Skeletal muscle satellite cell (primary cell): ENCODE measurements around the gene TNFRSF19.

ENCODE experiments used
- H3K27me3 ChIP-seq: 2 replicates; pipeline ENCODE4 v1.7.0; 2013; ENCODE audit warnings: low read length; ENCODE audit not compliant: control insufficient read depth, insufficient read depth
- H3K36me3 ChIP-seq: 2 replicates; pipeline ENCODE4 v1.7.0; 2013; ENCODE audit warnings: mild to moderate bottlenecking, control low read depth, low read length; ENCODE audit not compliant: insufficient read depth
- H3K4me1 ChIP-seq: 2 replicates; pipeline ENCODE4 v1.7.0; 2013; ENCODE audit warnings: low read length; ENCODE audit not compliant: control insufficient read depth, insufficient read depth
- H3K4me2 ChIP-seq: 2 replicates; pipeline ENCODE4 v1.7.0; 2013; ENCODE audit warnings: mild to moderate bottlenecking, low read length
- H3K4me3 ChIP-seq: 2 replicates; pipeline ENCODE4 v1.7.0; 2013; ENCODE audit warnings: low read length
- H3K9ac ChIP-seq: 2 replicates; pipeline ENCODE4 v1.7.0; 2013; ENCODE audit warnings: mild to moderate bottlenecking, low read depth, low read length, moderate library complexity
- H3K9me3 ChIP-seq: replicated peaks from 2 replicates; pipeline ENCODE4 v1.7.0; 2013; ENCODE audit warnings: mild to moderate bottlenecking, control low read depth, low read length

Gene TNFRSF19

GRCh38 chr13:23552661-23553060 lies 17.6 kb upstream of the TNFRSF19 start:
- no peak overlapping the region for H3K4me3 ChIP-seq
- no peaks in the 10 kb centered on the region for H3K9me3 ChIP-seq
- H3K9ac ChIP-seq = no peak overlapping the region
- H3K36me3 ChIP-seq = no peaks in the 10 kb centered on the region
- no peaks in the 10 kb centered on the region for H3K4me1 ChIP-seq
- H3K4me2 ChIP-seq = no peak overlapping the region
- no peaks in the 10 kb centered on the region for H3K27me3 ChIP-seq

- H3K9ac ChIP-seq = no peak overlapping the region
- no peaks in the 10 kb centered on the region for H3K36me3 ChIP-seq
- H3K4me1 ChIP-seq = peaks cover 6% of the 10 kb centered on the region
- H3K4me2 ChIP-seq = no peak overlapping the region
- no peaks in the 10 kb centered on the region for H3K27me3 ChIP-seq
- H3K9me3 ChIP-seq = no peaks in the 10 kb centered on the region
- H3K4me3 ChIP-seq = no peak overlapping the region
Observed at GRCh38 chr13:23554000-23554399, 16.2 kb upstream of the TNFRSF19 start.

- Histone ChIP-seq H3K4me2 (no peak overlapping the region), H3K27me3 (no peaks in the 10 kb centered on the region), H3K4me1 (peaks cover 15% of the 10 kb centered on the region), H3K9me3 (no peaks in the 10 kb centered on the region), H3K9ac (no peak overlapping the region), H3K4me3 (no peak overlapping the region), H3K36me3 (no peaks in the 10 kb centered on the region)
Observed at GRCh38 chr13:23557043-23557442, 13.2 kb upstream of the TNFRSF19 start.

GRCh38 chr13:23557733-23558132 lies 12.5 kb upstream of the TNFRSF19 start:
- Histone ChIP-seq H3K36me3 (no peaks in the 10 kb centered on the region), H3K4me3 (no peak overlapping the region), H3K9ac (no peak overlapping the region), H3K27me3 (no peaks in the 10 kb centered on the region), H3K4me2 (no peak overlapping the region), H3K9me3 (no peaks in the 10 kb centered on the region), H3K4me1 (peaks cover 15% of the 10 kb centered on the region)

- Histone ChIP-seq H3K36me3 (no peaks in the 10 kb centered on the region), H3K9me3 (no peaks in the 10 kb centered on the region), H3K27me3 (no peaks in the 10 kb centered on the region), H3K4me1 (peaks cover 15% of the 10 kb centered on the region), H3K4me2 (peak overlapping the region; percentile 79), H3K9ac (peak overlapping the region; percentile 61), H3K4me3 (peak overlapping the region; percentile 53)
Observed at GRCh38 chr13:23558675-23559536, 11.3 kb upstream of the TNFRSF19 start.

GRCh38 chr13:23560571-23561089 lies 9.6 kb upstream of the TNFRSF19 start:
- Histone ChIP-seq H3K4me2 (no peak overlapping the region), H3K4me3 (no peak overlapping the region), H3K9ac (no peak overlapping the region), H3K4me1 (peaks cover 15% of the 10 kb centered on the region), H3K27me3 (no peaks in the 10 kb centered on the region), H3K36me3 (no peaks in the 10 kb centered on the region), H3K9me3 (no peaks in the 10 kb centered on the region)

- no peaks in the 10 kb centered on the region for H3K9me3 ChIP-seq
- no peak overlapping the region for H3K9ac ChIP-seq
- no peaks in the 10 kb centered on the region for H3K36me3 ChIP-seq
- no peaks in the 10 kb centered on the region for H3K27me3 ChIP-seq
- H3K4me3 ChIP-seq = no peak overlapping the region
- no peak overlapping the region for H3K4me2 ChIP-seq
- peaks cover 15% of the 10 kb centered on the region for H3K4me1 ChIP-seq
Observed at GRCh38 chr13:23561261-23561660, 9.0 kb upstream of the TNFRSF19 start.

- Histone ChIP-seq H3K9ac (no peak overlapping the region), H3K9me3 (no peaks in the 10 kb centered on the region), H3K4me1 (peaks cover 15% of the 10 kb centered on the region), H3K4me3 (no peak overlapping the region), H3K4me2 (no peak overlapping the region), H3K27me3 (no peaks in the 10 kb centered on the region), H3K36me3 (no peaks in the 10 kb centered on the region)
Observed at GRCh38 chr13:23563085-23563845, 6.9 kb upstream of the TNFRSF19 start.

- Histone ChIP-seq H3K4me2 (no peak overlapping the region), H3K27me3 (no peaks in the 10 kb centered on the region), H3K36me3 (no peaks in the 10 kb centered on the region), H3K9me3 (no peaks in the 10 kb centered on the region), H3K4me1 (peaks cover 8% of the 10 kb centered on the region), H3K9ac (no peak overlapping the region), H3K4me3 (no peak overlapping the region)
Observed at GRCh38 chr13:23567906-23568460, 2.2 kb upstream of the TNFRSF19 start.

GRCh38 chr13:23570921-23571315 lies 706 bp downstream of the TNFRSF19 start:
- Histone ChIP-seq H3K9me3 (no peaks in the 10 kb centered on the region), H3K36me3 (no peaks in the 10 kb centered on the region), H3K4me1 (peaks cover 8% of the 10 kb centered on the region), H3K27me3 (no peaks in the 10 kb centered on the region), H3K4me3 (no peak overlapping the region), H3K4me2 (peak overlapping the region; percentile 49), H3K9ac (no peak overlapping the region)

- Histone ChIP-seq H3K4me3 (no peak overlapping the region), H3K9ac (no peak overlapping the region), H3K4me2 (no peak overlapping the region)
Observed at GRCh38 chr13:23571431-23571830, 1.2 kb downstream of the TNFRSF19 start.

More at GRCh38 chr13:23571431-23571830, 1.2 kb downstream of the TNFRSF19 start:
- Histone ChIP-seq H3K9me3 (no peaks in the 10 kb centered on the region), H3K36me3 (no peaks in the 10 kb centered on the region), H3K4me1 (peaks cover 8% of the 10 kb centered on the region), H3K27me3 (no peaks in the 10 kb centered on the region)
